CD1c-positive myeloid dendritic cell (primary cell): ENCODE data around the gene PPP1R3F.
"Not testable (repeated sequence)": the region's sequence is repeated elsewhere in the genome, so short reads cannot be mapped to it uniquely, and the experiment has no call there.

Experiments used
- DNase-seq: peaks from one replicate; pipeline ENCODE4 v3.0.0-alpha.2; 2016; ENCODE audit errors: extremely low spot score

The PPP1R3F gene

DNA sequence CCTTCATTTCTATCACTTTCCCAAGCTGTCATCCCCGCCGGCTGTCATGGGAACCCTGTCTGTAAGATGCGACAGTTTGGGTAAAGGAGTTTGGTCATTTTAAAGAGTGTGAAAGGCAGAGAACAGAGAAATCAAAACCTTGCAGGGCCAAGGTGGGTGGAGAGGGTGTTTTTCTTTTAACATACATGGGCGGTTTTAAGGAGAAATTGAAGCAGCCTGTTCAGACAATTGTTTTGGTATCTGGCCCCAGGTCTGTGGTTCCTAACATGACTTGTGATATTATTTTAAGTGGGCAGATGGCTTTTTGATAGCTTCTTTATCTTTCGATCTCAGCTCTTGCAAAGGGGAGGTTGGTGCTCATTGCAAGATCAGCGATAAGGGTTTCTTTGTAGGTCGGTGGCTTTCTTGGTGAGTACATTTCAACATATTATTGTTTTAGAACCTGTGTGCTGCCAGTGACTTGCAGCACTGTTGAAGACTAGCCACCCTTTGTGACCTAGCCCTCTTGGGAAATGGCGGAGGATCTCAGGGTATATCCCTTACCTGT lies 3.7 kb downstream of the PPP1R3F start:
- DNase-seq: peak; percentile 18

DNA sequence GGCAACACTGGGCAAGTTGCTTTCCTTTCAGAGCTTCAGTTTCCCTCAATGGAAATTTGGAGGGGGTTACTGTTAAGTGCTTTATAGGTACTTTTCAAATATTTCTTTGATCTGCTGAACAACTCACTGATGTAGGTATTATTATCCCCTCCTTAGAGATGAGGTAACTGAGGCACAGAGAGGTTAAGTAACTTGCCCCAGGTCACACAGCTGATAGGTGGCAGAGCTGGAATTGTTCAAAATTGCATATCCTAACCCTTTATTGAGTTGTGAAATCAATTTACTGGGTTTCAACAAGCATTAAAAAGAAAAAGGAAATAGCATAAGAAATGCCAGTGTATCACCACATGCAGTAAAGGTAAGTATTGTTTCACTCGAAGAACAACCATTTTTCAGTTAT lies 6.6 kb downstream of the PPP1R3F start:
- no peak for DNase-seq

DNA sequence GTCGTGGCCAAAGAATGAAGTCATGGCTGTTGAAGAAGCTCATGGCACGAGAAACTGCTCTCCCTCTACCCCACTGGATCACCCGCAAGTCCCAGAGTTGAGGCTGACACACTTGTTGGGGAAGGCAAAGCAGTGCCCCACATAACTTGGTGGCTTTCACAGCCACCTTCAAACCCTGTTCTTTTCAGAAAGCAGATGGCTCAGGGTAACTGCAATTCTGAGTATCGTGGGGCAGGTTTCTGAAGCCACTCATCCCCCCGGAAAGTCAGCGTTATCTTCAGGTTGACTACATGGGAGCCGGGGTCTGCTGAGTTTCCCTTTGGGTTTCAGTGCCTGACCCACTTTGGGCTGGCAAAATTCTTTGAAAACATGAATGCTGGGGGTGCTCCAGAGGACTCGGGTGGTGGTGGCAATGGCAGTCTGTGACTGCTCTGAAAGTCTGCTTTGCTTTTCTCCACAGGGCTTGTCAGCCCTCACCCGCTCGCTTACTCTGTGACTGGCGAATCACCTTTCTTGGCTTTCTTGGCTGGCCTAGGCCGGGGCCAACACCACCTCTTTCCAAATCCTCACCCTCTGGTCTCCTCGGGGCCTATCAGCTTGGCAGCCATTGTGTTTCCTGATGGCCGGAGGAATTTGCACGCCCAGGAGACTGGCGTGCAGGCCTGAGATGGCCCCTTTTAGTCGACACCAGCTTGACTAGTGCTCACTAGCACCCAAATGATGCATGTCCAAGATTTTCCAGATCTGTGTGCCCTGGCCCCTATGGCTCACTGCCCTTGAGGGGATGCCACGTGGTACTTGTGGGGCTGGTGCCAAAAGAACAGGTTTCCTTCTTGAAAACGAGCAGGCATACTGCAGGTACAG lies 7.3 kb downstream of the PPP1R3F start:
- no peak for DNase-seq

DNA sequence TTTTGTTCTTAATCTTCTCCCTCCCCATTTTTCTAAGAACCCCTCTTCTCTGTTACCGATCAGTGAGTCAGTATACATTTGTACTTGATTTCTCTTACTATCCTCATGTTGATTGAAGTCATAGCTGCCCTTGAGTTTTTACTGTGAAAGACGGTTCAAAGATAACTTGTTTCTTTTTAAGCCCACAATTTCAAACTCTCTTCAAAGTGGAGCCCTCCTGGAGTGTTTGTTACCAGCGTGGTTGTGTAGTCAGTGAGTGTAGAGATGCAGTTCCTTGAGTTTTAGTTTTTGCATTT lies 7.9 kb downstream of the PPP1R3F start:
- DNase-seq: no peak

GRCh38 chrX:49278081-49278480 lies 8.5 kb downstream of the PPP1R3F start:
- no peak for DNase-seq

DNA sequence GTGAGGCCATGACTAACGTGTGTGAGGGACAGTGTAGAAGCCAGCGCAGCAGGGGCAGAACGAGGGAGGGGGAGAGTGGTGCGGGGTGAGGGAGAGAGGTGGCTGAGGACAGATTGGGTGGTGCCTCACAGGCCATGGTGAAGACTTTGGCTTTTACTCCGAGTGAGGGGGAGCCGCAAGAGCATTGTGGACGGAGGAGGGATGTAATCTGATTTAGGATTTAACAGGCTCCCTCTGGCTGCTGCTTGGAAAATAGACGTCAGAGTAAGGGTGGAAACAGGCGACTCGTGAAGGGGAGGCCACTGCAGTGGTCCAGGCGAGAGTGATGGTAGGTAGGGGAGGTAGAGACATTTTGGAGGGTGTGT lies 13.0 kb downstream of the PPP1R3F start:
- no peak for DNase-seq

DNA sequence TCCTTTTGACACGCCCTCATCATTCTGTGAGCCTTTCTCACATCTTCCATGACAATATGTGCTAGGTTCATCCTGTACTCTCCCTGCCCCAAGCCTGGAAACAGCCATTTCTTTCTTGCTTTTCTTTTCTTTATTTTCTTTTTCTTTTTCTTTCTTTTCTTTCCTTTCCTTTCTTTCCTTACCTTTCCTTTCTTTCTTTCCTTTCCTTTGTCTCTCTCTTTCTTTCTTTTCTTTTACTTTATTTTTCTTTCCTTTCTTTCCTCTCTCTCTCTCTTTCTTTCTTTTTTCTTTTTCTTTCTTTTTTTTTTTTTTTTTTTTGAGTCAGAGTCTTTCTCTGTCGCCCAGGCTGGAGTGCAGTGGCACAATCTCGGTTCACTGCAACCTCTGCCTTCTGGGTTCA lies 14.6 kb downstream of the PPP1R3F start:
- no peak for DNase-seq

DNA sequence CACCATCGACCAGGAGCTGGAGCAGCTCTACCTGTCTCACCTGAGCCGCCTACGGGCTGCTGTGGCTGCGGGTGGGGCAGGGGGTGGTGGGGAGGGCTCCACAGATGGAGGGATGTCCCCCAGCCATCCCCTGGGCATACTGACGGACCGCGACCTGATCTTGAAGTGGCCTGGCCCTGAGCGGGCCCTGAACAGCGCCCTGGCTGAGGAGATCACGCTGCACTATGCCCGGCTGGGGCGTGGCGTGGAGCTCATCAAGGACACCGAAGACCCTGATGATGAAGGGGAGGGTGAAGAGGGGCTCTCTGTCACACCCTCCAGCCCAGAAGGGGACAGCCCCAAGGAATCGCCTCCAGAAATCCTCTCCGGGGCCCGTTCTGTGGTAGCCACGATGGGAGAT lies 16.5 kb downstream of the PPP1R3F start:
- DNase-seq: no peak

- DNase-seq: no peak
These were observed 17.0 kb downstream of the PPP1R3F start for GRCh38 chrX:49286581-49286980.

GRCh38 chrX:49287665-49288064 lies 18.1 kb downstream of the PPP1R3F start:
- no peak for DNase-seq

DNA sequence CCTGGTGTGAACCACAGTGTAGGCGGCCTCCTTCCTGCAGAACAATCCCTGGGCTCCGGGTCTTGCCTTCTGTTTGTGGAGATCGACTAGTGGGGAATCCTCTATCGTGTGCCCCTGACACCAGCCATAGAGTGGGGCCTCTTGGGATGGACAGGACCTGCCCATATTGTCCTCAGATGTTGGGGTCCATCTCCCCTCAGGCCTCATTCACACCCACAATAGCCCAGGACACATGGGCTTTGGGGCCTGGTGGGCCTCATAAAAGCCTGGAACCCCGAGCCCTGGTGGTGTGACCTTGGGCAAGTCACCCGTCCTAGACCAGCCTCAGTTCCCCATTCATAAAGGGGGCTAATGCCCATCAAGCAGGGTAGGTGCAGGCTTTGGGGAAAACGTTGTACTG lies 20.6 kb downstream of the PPP1R3F start:
- no peak for DNase-seq

- DNase-seq: peak; percentile 50
These were observed 22.2 kb downstream of the PPP1R3F start for GRCh38 chrX:49291615-49292337.

DNA sequence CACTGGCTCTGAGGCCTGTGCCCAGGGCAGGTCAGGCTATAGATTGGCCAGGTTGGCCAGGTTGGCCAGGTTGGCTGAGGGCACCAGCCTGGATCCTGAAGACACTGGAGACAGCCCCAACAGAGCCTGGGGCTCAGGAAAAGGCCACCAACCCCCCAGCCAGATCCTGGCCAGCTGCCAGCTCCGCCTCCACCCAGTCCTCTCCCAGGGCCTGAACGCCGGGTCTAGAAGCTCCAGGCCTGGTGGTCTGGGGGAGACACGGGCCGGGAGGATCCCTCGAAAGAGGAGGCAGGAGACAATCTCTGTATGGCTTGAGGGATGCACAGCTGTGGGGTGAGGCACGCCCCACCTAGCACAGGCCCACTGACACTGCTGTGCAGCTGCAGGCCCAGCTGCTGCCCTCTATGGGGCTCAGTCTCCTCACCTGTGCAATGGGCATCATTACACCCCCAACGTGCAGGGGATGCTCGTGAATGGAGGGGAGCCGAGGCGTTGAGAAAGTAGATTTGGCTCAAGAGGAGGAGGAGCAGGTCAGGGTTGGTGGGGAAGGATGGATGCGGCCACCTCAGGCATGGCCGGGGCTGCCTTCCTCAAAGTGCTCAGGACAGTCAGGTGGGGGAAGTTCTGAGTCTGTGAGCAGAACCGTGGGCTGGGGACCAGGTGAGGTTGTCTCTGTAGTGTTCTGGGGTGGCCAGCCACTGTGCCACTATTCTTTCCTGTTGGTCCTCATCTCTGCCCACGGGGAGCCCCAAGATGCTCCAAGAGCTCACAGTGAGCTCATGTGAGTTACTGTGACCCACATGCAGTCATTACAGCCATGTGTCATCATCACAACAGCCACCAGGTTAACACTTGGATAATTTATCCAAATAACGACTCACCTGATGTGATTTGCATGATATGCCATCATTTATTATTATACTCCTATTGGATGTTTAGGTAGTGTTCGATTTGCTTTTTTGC lies 23.1 kb downstream of the PPP1R3F start:
- no peak for DNase-seq

DNA sequence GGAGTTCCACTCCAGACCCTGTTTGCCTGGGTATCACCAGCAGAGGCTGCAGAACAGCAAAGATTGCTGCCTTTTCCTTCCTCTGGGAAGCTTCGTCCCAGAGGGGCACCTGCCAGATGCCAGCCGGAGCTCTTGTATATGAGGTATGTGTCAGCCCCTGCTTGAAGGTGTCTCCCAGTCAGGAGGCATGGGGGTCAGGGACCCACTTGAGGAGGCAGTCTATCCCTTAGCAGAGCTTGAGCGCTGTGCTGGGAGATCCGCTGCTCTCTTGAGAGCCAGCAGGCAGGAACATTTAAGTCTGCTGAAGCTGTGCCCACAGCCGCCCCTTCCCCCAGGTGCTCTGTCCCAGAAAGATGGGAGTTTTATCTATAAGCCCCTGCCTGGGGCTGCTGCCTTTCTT lies 29.7 kb downstream of the PPP1R3F start:
- not testable (repeated sequence) for DNase-seq

DNA sequence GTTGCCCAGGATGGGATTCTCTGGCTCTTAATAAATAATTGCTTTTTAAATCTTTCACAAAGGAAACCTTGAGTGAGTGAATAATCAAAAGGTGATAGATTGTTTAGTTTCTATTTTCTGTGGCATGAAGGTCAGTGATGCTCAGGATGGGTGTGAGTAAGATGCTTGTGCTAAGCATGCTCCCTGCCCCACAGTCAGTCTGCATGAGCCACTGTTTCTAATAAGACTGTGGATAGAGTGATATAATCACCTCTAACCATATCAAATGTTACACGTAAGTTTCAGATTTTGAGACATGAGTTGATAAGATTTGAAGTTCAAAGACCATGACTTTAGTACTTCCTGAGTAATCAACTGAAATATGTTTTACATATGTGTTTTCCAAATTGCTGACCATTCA lies 31.1 kb downstream of the PPP1R3F start:
- no peak for DNase-seq

DNA sequence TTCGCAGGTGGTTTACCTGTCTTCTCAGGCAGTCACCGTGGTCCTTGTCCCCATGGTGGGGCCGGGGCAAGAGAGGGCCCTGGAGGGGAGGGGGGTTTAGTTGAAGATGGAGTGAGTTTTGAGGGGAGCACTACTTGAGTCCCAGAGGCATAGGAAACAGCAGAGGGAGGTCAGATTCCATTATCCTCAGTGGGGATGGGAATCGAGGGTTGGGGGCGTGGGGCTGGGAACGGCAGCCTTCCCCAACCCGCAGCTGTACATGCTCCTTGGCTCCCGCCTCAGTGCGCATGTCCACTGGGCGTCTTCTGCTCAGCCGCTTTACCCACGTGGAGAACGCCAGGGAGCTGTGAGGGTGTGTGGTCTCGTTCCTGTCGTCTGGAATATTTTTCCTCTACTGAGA lies 33.8 kb downstream of the PPP1R3F start, which contains the start of gene GAGE10:
Gene GAGE10, plus strand, starts transcription at position 301 of the 400 bp plus-strand sequence. CDS start 1,214 bp downstream, outside the sequence.
- DNase-seq: no peak

- not testable (repeated sequence) for DNase-seq
These were observed 38.2 kb downstream of the PPP1R3F start for GRCh38 chrX:49307775-49308174.

DNA sequence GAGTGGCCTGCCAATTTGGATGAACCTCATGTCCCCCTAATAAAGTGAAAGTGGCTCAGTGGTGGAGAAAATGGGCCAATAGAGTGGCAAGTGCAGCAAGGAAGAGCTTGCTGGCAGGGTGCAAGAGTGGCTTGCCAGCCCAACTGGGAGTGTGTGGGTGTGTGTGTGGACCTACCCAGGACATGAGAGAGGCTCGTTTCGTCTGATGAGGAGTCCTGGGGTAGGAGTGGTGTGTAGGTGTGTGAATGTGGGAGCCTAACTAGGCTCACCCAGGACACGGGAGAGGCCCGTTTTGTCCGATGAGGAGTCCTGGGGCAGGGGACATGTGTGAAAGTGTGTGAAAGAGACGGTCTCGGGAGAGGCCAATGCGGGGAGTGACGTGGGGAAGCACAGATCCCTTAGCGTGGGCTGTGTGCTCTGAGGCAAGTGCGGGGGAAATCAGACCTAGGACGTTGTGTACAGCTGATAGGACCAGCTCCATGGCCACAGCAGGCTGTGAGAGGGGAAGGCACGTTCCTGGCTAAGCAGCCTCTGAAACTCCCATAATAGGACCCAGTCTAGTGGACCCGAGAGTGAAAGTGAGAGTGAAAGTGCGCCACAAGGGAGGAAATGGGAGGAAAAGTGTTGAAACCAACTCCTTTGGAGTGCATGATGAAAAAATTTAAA lies 39.1 kb downstream of the PPP1R3F start:
- peak; percentile 52 for DNase-seq

GRCh38 chrX:49309401-49309981 lies 39.9 kb downstream of the PPP1R3F start:
- no peak for DNase-seq

DNA sequence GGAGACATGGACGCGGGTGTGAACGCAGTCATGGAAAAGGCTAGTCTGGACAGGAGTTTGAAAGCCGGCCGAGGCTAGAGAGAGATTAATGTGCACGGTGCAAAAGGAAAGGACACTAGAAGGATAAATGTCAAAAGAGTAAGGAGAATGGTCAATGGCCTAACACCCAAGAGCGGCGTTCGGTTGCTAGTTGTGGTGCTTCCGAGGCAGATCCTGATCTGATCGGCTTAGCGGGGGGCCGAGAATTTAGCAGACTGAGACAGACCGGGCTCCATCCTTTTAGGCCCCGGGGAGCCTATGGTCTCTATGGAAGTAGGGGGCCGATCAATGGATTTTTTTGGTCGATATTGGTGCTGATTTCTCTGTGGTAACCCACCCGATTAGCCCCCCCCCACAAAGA lies 40.8 kb downstream of the PPP1R3F start:
- no peak for DNase-seq

DNA sequence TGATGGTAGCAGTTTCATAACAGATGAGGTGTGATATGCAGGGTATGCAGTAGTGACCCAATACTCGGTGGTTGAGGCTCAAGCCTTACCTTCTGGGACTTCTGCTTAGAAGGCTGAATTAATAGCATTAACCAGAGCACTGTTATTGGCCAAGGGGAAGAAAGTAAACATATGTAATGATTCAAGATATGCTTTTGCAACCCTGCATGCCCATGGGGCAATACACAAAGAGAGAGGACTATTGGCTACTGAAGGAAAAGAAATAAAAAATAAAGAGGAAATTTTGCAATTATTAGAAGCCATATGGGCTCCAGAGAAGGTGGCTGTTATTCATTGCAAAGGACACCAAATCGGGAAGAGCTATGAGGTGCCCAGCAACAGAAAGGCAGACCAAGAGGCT lies 42.6 kb downstream of the PPP1R3F start:
- no peak for DNase-seq
